ENCODE data around the gene ANXA2. TPM values are rescaled to one million over a fixed set of nuclear protein-coding genes. Genes with fewer than 3 reads are reported as not detected.

ANXA2 gene
- total and polyA plus RNA-seq, 3 experiments from 2014 or later, result 212 to 471 (median 219) TPM

DNA sequence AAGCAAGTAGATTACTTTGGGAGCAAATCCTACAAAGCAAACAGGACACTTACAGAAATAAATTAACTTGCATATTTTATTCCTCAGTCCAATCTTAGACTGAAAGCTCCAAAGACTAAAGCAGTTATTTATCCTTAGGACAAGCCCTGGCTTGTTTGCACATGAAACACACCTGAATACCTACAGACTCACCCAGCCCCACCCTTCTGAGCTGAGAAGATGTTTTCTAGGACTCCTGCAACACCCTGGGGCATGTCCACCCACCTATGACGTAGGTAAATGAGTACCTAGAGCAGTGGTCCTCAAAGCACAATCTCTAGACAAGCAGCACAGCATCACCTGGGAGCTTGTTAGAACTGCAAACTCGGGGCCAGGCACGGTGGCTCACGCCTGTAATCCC lies 80.8 kb downstream of the ANXA2 start:
- Histone ChIP-seq H3K4me3 (ENCODE audit: low read length) (no peak overlapping the region), H3K36me3 (ENCODE audit: insufficient read depth, low read length) (no peaks in the 10 kb centered on the region), H3K4me1 (ENCODE audit: insufficient read depth, low read length) (no peaks in the 10 kb centered on the region), H3K27me3 (ENCODE audit: insufficient read depth, low read length, poor library complexity, severe bottlenecking) (no peaks in the 10 kb centered on the region), H3K27ac (ENCODE audit: low read depth, low read length) (no peak overlapping the region), H3K9me3 (ENCODE audit: low read length) (no peaks in the 10 kb centered on the region)
- POLR2A ChIA-PET, result no interaction called here
- CTCF ChIA-PET, result interaction anchor here (1.6 kb wide), 1 partner anchor 10 kb away, joined by 6 read pairs; no protein-coding TSS in a partner anchor
- Mint-ChIP-seq H3K36me3 (no peaks in the 10 kb centered on the region), H3K4me1 (no peaks in the 10 kb centered on the region), H3K27ac (no peak overlapping the region), H3K9me3 (peaks cover 0 to 10% (median 0%) of the 10 kb centered on the region in 5 donors), H3K27me3 (peaks cover 16 to 24% of the 10 kb centered on the region in 2 donors), H3K4me3 (no peak overlapping the region)
- DNase-seq, result no peak

DNA sequence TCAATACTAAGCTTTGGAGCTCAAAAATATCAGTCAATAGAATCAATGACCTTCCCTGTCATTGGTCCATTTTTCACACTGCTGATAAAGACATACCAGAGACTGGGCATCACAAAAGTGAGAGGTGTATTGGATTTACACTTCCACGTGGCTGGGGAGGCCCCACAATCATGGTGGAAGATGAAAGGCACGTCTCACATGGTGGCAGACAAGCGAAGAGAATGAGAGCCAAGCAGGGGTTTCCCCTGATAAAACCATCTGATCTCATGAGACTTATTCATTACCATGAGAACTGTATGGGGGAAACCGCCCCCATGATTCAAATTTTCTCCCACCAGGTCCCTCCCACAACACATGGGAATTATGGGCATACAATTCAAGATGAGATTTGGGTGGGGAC lies 81.9 kb downstream of the ANXA2 start:
- Mint-ChIP-seq H3K9me3 (peaks cover 0 to 10% (median 0%) of the 10 kb centered on the region in 5 donors), H3K36me3 (no peaks in the 10 kb centered on the region)
- CTCF ChIA-PET, result no interaction called here

DNA sequence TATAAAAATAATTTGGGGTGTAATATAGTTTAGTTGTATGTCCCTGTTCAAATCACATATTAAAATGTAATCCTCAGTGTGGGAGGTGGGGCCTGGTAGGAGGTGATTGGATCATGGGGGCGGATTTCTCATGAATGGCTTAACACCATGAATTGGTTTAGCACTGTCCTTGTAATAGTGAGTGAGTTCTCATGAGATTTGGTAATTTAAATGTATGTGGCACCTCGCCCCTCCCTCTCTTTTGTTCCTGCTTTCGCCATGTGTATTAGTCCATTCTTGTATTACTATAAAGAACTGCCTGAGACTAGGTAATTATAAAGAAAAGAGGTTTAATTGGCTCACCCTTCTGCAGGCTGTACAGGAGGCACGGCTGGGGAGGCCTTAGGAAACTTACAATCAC lies 83.9 kb downstream of the ANXA2 start:
- H3K36me3 Mint-ChIP-seq, result no peaks in the 10 kb centered on the region
- Histone ChIP-seq H3K27me3 (ENCODE audit: insufficient read depth, low read length, poor library complexity, severe bottlenecking) (no peaks in the 10 kb centered on the region), H3K27ac (ENCODE audit: low read depth, low read length) (no peak overlapping the region), H3K36me3 (ENCODE audit: insufficient read depth, low read length) (no peaks in the 10 kb centered on the region), H3K4me1 (ENCODE audit: insufficient read depth, low read length) (no peaks in the 10 kb centered on the region), H3K9me3 (ENCODE audit: low read length) (no peaks in the 10 kb centered on the region), H3K4me3 (ENCODE audit: low read length) (no peak overlapping the region)
- peaks cover 14 to 42% of the 10 kb centered on the region in 2 donors for H3K27me3 Mint-ChIP-seq
- no peaks in the 10 kb centered on the region for H3K4me1 Mint-ChIP-seq
- peaks cover 0 to 10% (median 0%) of the 10 kb centered on the region in 5 donors for H3K9me3 Mint-ChIP-seq
- POLR2A ChIA-PET, result no interaction called here
- DNase-seq, result no peak
- H3K4me3 Mint-ChIP-seq, result no peak overlapping the region
- H3K27ac Mint-ChIP-seq, result no peak overlapping the region
- CTCF ChIA-PET, result no interaction called here

More for the DNA sequence above, 81.9 kb downstream of the ANXA2 start:
- no peaks in the 10 kb centered on the region for H3K4me1 ChIP-seq (ENCODE audit: insufficient read depth, low read length)
- no peaks in the 10 kb centered on the region for H3K27me3 ChIP-seq (ENCODE audit: insufficient read depth, low read length, poor library complexity, severe bottlenecking)
- no peaks in the 10 kb centered on the region for H3K36me3 ChIP-seq (ENCODE audit: insufficient read depth, low read length)
- H3K9me3 ChIP-seq (ENCODE audit: low read length), result no peaks in the 10 kb centered on the region
- no peak overlapping the region for H3K27ac ChIP-seq (ENCODE audit: low read depth, low read length)
- no peak overlapping the region for H3K4me3 Mint-ChIP-seq
- no peak overlapping the region for H3K27ac Mint-ChIP-seq
- POLR2A ChIA-PET, result no interaction called here
- no peaks in the 10 kb centered on the region for H3K4me1 Mint-ChIP-seq
- H3K4me3 ChIP-seq (ENCODE audit: low read length), result no peak overlapping the region
- H3K27me3 Mint-ChIP-seq, result peaks cover 16 to 28% of the 10 kb centered on the region in 2 donors
- DNase-seq, result no peak

GRCh38 chr15:60307034-60307433 lies 90.8 kb downstream of the ANXA2 start:
- Histone ChIP-seq H3K4me3 (ENCODE audit: low read length) (no peak overlapping the region), H3K4me1 (ENCODE audit: insufficient read depth, low read length) (no peaks in the 10 kb centered on the region), H3K36me3 (ENCODE audit: insufficient read depth, low read length) (no peaks in the 10 kb centered on the region), H3K9me3 (ENCODE audit: low read length) (no peaks in the 10 kb centered on the region), H3K27me3 (ENCODE audit: insufficient read depth, low read length, poor library complexity, severe bottlenecking) (peaks cover 3% of the 10 kb centered on the region), H3K27ac (ENCODE audit: low read depth, low read length) (no peak overlapping the region)
- peaks cover 0 to 3% (median 0%) of the 10 kb centered on the region in 3 donors for H3K36me3 Mint-ChIP-seq
- no peak for DNase-seq
- peaks cover 22 to 56% of the 10 kb centered on the region in 2 donors for H3K27me3 Mint-ChIP-seq
- H3K4me3 Mint-ChIP-seq, result no peak overlapping the region
- H3K9me3 Mint-ChIP-seq, result peaks cover 0 to 9% (median 0%) of the 10 kb centered on the region in 5 donors
- H3K27ac Mint-ChIP-seq, result no peak overlapping the region
- ChIA-PET POLR2A (no interaction called here), CTCF (no interaction called here)
- no peaks in the 10 kb centered on the region for H3K4me1 Mint-ChIP-seq

- ChIA-PET CTCF (no interaction called here), POLR2A (no interaction called here)
- Histone ChIP-seq H3K27ac (ENCODE audit: low read depth, low read length) (no peak overlapping the region), H3K4me1 (ENCODE audit: insufficient read depth, low read length) (no peaks in the 10 kb centered on the region), H3K9me3 (ENCODE audit: low read length) (no peaks in the 10 kb centered on the region), H3K4me3 (ENCODE audit: low read length) (no peak overlapping the region), H3K27me3 (ENCODE audit: insufficient read depth, low read length, poor library complexity, severe bottlenecking) (no peaks in the 10 kb centered on the region), H3K36me3 (ENCODE audit: insufficient read depth, low read length) (no peaks in the 10 kb centered on the region)
- no peaks in the 10 kb centered on the region for H3K4me1 Mint-ChIP-seq
- peaks cover 12 to 18% of the 10 kb centered on the region in 2 donors for H3K27me3 Mint-ChIP-seq
- no peak overlapping the region for H3K4me3 Mint-ChIP-seq
- no peak overlapping the region for H3K27ac Mint-ChIP-seq
- DNase-seq, result no peak
- H3K9me3 Mint-ChIP-seq, result peaks cover 0 to 9% (median 0%) of the 10 kb centered on the region in 5 donors
- no peaks in the 10 kb centered on the region for H3K36me3 Mint-ChIP-seq
These were observed 96.8 kb downstream of the ANXA2 start for GRCh38 chr15:60301024-60301423.

DNA sequence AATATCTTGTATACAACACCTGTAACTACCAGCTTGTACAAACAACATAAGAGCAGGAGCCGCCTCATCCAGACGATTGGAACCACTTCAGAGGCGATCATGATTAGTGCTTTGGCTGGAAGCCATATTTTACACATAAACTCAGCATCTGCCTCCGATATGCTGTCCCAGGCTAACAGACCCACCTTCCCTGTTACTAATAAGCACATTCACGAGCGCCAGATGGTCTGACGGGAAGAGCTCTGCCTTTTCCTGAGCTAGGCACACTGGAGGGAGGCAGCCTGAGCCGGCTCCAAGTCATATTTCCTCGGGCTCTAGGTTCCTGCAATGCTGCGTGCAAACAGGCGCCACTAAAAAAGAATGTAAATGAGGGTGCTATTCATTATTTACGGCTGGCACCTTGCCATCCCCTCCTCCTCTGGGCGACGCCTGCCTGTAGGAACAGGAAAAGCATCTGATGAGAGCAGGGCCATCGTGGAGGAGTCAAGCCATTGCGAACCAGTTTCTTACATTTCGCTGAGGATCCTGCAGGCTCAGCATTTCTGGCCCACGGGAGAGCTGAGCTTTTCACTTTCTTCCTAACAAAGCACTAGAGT lies 98.2 kb downstream of the ANXA2 start:
- Mint-ChIP-seq H3K27ac (no peak overlapping the region), H3K4me3 (no peak overlapping the region), H3K36me3 (no peaks in the 10 kb centered on the region), H3K4me1 (no peaks in the 10 kb centered on the region), H3K9me3 (peaks cover 0 to 9% (median 0%) of the 10 kb centered on the region in 5 donors), H3K27me3 (peaks cover 7 to 13% of the 10 kb centered on the region in 2 donors)
- H3K4me3 ChIP-seq (ENCODE audit: low read length), result no peak overlapping the region
- H3K4me1 ChIP-seq (ENCODE audit: insufficient read depth, low read length), result no peaks in the 10 kb centered on the region
- H3K27ac ChIP-seq (ENCODE audit: low read depth, low read length), result no peak overlapping the region
- DNase-seq, result no peak
- H3K9me3 ChIP-seq (ENCODE audit: low read length), result no peaks in the 10 kb centered on the region
- no peaks in the 10 kb centered on the region for H3K36me3 ChIP-seq (ENCODE audit: insufficient read depth, low read length)
- ChIA-PET CTCF (interaction anchor here (0.8 to 1.2 kb wide), 2 partner anchors 9 to 27 kb away, joined by 3 read pairs; no protein-coding TSS in a partner anchor), POLR2A (no interaction called here)
- H3K27me3 ChIP-seq (ENCODE audit: insufficient read depth, low read length, poor library complexity, severe bottlenecking), result no peaks in the 10 kb centered on the region

Other genes starting within 250 kb of the ANXA2 start
- gene ICE2, start 81.2 kb upstream of the ANXA2 start, total RNA-seq, result 10 to 100 TPM; 51.7 to 59.5 TPM
- 57.5 TPM for gene ICE2, start 81.2 kb upstream of the ANXA2 start, polyA plus RNA-seq

All from CD8-positive, alpha-beta memory T cell (primary cell).